ENCODE measurements around the gene NRAP.

NRAP gene

DNA sequence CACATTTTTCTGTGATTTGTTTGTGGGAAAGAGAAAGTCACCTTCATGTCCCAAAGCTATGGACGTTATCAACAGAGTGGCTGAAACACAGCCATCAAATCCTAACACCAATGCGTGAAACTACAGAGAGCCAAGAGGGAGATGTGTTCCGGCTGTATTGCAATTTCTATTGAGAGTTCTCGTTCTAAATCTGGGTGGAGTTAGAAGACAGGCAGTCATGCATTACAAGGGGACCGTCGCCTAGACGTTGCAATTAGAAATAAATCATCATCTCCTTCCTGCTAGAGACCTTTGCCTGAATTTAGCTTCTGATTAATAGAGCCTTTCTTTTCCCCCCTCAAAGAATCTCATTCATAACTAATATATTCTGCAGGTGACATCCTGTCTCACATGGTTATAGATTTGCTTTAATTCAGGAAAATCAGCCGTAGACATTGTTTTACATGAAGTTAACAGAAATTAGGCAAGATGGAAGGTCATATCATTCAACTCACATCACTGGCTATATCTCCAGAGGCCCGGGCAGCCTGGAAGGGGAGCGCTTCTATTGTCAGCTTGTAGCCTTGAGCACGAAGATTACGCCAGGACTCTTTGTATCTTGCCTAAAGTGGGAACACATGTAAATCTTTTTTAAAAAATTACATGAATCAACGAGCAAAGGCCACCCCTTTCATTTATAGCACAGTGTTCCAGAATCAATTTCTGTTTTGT is 58.4 kb downstream of the NRAP start:
- DNase-seq = no peak

DNA sequence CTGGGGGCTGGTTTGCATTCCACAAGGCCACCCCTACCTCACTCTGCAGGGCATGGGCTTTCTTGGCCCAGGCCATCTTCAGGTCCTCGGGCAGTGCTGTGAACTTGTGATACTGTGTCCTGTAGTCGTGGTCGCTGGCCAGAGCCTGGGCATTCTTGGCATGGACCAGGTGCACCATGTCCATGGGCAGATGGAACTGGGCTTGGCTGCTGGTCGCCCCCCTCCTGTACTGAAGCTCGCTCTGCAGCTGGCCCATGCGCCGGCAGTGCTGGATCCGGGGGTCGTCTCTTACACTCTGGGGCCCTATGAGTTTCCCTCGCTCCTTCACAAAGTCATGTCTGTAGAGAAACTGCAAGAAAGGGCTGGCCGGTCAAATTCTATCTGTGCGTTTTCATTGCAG is 59.3 kb downstream of the NRAP start:
- DNase-seq = no peak

DNA sequence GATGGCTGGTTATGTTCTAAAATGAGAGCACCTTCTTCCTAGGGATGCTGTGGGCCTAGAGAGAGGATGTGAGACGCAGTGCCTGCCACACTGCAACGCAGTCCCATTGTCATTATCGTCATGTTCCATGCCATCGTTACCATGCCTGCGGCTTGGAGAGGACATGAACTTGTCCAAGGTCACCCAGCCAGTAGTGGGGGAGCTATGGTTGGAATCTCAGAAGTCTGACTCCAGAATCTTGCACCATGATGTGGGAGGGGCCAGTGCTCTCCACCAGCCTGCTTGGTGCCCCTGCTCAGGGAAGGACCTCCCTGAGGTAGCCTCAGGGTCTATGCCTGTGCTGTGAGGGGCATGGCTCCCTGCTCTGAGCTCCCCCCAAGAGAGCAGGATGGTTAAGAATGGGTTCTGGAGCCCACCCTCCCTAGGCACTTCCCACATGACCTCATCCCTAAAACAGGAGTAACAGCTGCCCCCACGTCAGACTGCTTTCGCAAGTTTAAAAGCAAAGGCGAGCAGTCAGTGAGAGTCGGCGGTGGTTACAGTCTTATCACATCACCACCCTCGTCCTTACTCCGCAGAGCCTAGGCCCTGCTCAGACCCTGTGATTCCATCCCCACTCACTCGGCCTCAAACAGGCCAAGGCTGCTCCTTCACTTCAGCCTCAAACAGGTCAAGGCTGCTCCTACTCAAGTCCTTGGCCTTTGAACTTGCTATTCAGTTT is 60.6 kb downstream of the NRAP start:
- no peak for DNase-seq

GRCh38 chr10:113600569-113600968 is 63.3 kb downstream of the NRAP start:
- no peak for DNase-seq

- no peak for DNase-seq
Measured at GRCh38 chr10:113594652-113595051, 69.2 kb downstream of the NRAP start.

GRCh38 chr10:113592380-113592779 is 71.5 kb downstream of the NRAP start:
- no peak for DNase-seq

DNA sequence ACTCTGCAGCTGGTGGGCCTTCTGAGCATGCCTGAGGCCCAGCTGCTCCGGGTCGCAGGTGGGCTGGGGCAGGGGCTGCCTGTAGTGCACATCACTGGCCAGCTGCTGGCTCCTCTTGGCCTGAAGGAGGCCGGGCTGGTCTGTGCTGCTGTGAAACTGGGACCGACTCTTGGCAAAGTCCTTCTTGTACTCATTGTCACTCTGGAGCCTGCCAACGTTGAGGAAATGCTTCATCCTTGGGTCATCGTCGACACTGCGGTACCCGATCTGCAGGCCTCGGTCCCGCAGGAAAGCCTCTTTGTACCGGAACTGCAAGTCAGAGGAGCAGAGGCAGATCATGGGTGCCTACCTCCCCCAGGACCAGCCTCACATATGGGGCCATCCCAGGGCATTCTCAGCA is 73.3 kb downstream of the NRAP start:
- no peak for DNase-seq

DNA sequence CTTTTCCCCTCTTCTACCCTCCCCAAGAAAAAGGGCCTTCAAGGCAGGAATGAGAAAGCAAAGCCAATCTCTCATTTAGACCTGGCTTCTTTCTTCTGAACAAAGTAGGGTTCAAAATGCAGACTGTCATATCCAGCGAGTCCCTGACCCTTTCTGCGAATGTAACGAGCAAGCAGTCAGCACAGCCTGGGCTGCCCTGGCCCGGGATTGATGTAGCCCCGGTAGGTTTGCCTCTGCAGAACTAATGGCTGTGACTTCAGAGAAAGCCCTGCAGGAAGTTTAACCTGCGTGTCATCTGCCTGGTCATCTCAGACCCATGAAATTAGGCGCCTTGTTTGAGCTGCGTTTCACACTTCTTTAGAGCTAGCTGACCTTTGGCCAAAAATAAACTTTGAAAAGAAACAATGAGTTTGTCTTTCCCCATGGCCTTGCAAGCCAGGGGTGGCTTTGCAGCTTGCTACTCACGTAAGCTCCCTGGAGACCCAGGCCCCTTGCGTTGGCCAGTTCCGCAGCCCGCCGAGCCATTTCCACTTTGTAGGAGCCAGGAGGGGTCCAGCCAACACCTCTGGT is 74.6 kb downstream of the NRAP start:
- no peak for DNase-seq

GRCh38 chr10:113585949-113586348 is 77.9 kb downstream of the NRAP start:
- DNase-seq = no peak

GRCh38 chr10:113583571-113583970 is 80.3 kb downstream of the NRAP start:
- DNase-seq = no peak

- no peak for DNase-seq
Measured at GRCh38 chr10:113581092-113581491, 82.7 kb downstream of the NRAP start.

DNA sequence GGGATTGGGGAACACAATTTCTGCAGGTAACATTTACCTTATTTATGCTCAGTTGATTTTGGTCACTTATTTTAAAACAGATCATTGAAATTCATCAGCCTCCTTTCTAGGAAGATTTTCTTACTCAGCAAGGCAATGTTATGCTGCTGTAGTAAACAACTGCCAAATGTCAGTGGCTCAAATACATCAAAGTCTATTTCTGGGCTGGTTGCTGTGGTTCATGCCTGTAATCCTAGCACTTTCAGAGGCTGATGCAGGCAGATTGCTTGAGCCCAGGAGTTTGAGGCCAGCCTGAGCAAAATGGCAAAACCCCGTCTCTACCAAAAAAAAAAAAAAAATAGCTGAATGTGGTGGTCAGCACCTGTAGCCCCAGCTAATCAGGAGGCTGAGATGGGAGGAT is 85.1 kb downstream of the NRAP start:
- DNase-seq = no peak

DNA sequence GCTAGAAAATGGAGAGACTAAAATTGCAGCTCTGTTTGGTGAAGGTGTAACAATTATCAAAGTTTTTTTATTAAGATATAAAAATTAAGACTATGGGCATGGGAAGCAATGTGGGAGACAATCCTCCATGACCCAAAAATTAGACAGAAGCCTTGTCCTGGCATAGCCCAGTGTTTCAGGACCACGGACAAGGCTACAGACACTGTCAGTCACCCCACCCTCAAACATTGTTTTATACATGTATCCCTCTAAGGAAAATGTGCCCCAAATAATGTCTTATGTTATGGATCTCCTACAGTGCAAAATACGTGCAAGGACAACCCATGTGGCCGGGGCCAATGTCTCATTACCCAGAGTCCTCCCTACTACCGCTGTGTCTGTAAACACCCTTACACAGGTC is 87.0 kb downstream of the NRAP start:
- no peak for DNase-seq

DNA sequence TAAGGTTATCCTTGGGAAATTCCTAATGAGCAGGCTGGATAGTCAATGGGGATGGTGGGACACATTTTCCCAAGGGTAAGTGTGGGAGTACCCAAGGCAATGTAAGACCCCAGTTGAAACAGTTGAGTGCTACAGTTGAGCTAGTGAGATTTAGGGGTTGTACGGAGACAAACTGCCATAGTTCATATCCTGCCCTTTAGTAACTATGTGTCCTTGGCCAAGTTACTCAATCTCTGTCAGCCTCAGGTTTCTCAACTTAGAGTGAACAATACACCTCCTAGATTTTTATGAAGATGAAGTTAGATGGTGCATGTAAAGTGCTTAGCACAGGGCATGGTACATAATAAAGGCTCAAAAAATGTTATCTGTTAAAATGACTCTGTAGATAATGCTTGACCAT is 90.5 kb downstream of the NRAP start:
- no peak for DNase-seq

DNA sequence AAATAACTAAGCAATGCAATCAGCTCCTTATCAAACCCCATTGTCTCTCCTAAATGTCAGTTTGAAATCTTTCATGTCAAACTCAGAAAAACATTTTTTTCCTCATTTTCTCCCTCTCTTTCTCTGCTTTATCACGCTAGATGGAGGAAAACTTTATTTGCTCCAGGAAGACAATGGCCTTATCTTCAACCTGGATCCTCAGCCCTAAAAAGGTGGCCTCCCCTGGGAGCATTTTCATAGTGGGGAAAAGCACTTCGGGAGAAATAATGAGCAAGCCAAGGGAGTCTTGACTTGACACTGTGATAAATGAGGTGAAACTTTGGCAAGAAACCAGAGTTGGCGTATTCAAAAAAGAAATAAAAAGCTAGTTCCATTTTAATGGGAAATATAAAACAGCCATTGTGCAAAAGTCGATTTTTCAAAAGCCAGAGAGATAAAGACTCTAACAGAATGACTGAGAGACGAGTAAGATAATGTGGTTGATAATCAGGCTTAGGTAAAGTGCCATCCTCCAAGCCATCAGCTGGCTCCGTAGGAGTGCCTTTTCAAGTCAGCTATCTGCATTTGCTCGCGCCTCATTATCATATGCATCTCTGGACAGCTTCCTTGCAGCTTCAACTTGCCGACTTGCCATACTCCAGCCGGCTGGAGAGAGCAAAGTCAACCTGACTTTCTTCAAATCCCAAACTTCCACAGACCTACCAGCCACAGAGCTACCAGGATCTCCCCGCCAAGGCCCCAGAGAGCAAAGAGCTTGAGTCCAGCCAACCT is 91.1 kb downstream of the NRAP start:
- DNase-seq = no peak

DNA sequence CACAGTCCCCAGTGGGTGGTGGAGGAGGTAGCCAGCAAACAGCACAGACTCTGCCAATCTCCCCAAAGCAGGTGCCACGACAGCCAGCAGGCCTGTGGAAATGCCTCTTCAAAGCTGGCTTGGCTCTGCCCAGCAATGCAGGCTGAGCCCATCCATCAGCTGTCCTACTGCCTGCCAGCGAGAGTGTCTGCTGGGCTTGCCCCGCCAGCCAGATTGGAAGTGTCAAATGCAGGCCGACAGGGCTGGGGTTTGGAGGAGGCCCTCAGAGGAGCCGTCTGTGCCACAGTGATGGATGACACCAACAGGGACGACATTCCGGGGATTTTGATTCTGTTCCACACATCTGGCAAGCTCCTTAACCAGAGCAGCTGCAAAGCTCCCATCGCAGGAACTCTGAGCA is 94.3 kb downstream of the NRAP start:
- DNase-seq = no peak

DNA sequence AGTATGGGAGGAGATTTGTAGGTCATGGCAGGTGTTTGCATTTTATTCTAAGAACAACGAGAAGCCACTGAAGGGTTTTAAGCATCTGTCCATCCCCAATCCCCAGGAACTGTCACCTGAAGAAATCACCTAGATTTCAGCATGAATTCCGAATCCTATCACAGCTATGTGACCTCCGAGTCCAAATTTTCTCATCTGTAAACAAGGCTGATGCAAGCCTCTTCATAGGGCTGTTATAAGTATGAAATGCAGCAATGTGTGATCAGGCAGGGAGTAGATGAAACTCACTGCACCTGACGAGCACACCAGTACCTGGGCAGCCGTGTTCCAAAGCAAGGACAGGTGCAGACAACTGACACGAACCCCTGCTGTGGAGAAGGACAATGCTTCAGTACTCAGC is 97.0 kb downstream of the NRAP start:
- no peak for DNase-seq

GRCh38 chr10:113565364-113565763 is 98.5 kb downstream of the NRAP start:
- no peak for DNase-seq

- peak; percentile 75 to 80 for DNase-seq
Measured at GRCh38 chr10:113563306-113564088, 100.3 kb downstream of the NRAP start.

- no peak for DNase-seq
Measured at GRCh38 chr10:113562704-113563103, 101.1 kb downstream of the NRAP start.

GRCh38 chr10:113562069-113562468 is 101.8 kb downstream of the NRAP start:
- DNase-seq = no peak

GRCh38 chr10:113561214-113561613 is 102.6 kb downstream of the NRAP start:
- no peak for DNase-seq

GRCh38 chr10:113560071-113560470 is 103.8 kb downstream of the NRAP start:
- no peak for DNase-seq

All from stimulated activated CD4-positive, alpha-beta T cell treated with anti-CD3 and anti-CD28 coated beads, Interleukin-2, amount 100 ng/mL, for 24 hours (primary cell).